Gastrocnemius medialis (tissue), 4 donors: ENCODE measurements around the gene AFF3. TPM values are rescaled to one million over a fixed set of nuclear protein-coding genes. Genes with fewer than 3 reads are reported as not detected.

Experiments
- ATAC-seq, 2 donors: fragments of 150-250 bp; one replicate each; pipeline ENCODE4 v1.9.1; 2016
- DNase-seq, 2 donors: peaks; one replicate each; pipeline ENCODE4 v3.0.0-alpha.2; 2019
- H3K27ac ChIP-seq, 4 donors: fragments of 200-600 bp; sonication (generic); 1 replicate in 1 of 4; 2 replicates in 3 of 4; pipeline ENCODE4 v1.5.1; 2016 to 2018; ENCODE audit warnings: mild to moderate bottlenecking in 2 of 4, moderate library complexity in 1 of 4
- H3K27me3 ChIP-seq, 3 donors: fragments of 200-600 bp; sonication (generic) in 2 of 3; 1 replicate in 1 of 3; 2 replicates in 2 of 3; pipeline versions ENCODE4 v1.5.1 to v1.6.0; 2016 to 2019; ENCODE audit warnings: mild to moderate bottlenecking in 1 of 3, moderate library complexity in 1 of 3
- H3K36me3 ChIP-seq, 2 donors: fragments of 200-600 bp; sonication (generic) in 1 of 2; one replicate each; pipeline ENCODE4 v1.5.1; 2017 to 2018
- H3K4me1 ChIP-seq, 2 donors: fragments of 200-600 bp; sonication (generic) in 1 of 2; one replicate each; pipeline ENCODE4 v1.5.1; 2016 to 2017; ENCODE audit warnings: mild to moderate bottlenecking in 2 of 2
- H3K4me3 ChIP-seq, 4 donors: fragments of 200-600 bp; sonication (generic) in 3 of 4; 1 replicate in 1 of 4; 2 replicates in 3 of 4; pipeline ENCODE4 v1.5.1; 2016 to 2019; ENCODE audit warnings: mild to moderate bottlenecking in 2 of 4
- H3K9me3 ChIP-seq, 3 donors: fragments of 200-600 bp; sonication (generic) in 2 of 3; 1 replicate in 1 of 3; 2 replicates in 2 of 3; pipeline ENCODE4 v1.5.1; 2016 to 2019
- POLR2A ChIP-seq, 2 donors: fragments of 450-650 bp; IDR thresholded peaks; one replicate each; pipeline ENCODE4 v1.6.1; 2017; ENCODE audit warnings: antibody characterized with exemption in 2 of 2, mild to moderate bottlenecking in 2 of 2, moderate library complexity in 2 of 2
- in situ Hi-C, 4 donors: fragments of 200-750 bp; cut with MboI; loops; one replicate each; pipeline versions ENCODE4 v1.15.0 to v1.8.0; 2017; ENCODE audit warnings: low sequenced_read_pairs in 4 of 4
- intact Hi-C: fragments of 100-400 bp; cut with DNase I; formaldehyde crosslinking; loops from one replicate; pipeline ENCODE4 v1.15.1; 2023; ENCODE audit warnings: low total_unique reads
- total RNA-seq, 4 donors: library from RNA; depleted of rRNA; stranded (reverse); fragments of >200 nt; gene quantifications; one replicate each; pipeline versions ENCODE4 v1.1.0 to v1.2.3, GENCODE V29; 2016
- TF ChIP-seq, protein P1 (sequence below), 5 experiments: fragments of 450-650 bp in 3 of 5; fragments of 200-600 bp in 2 of 5; sonication (generic) in 2 of 5; IDR thresholded peaks in 4 of 5; conservative IDR thresholded peaks in 1 of 5; 1 replicate in 4 of 5; 2 replicates in 1 of 5; pipeline ENCODE4 v1.5.1; 2016 to 2019; ENCODE audit warnings: antibody characterized with exemption in 5 of 5, mild to moderate bottlenecking in 3 of 5, moderate library complexity in 3 of 5

Gene AFF3
- total RNA-seq, 4 donors from 2014 or later: 0.22 to 0.55 (median 0.47) TPM

DNA sequence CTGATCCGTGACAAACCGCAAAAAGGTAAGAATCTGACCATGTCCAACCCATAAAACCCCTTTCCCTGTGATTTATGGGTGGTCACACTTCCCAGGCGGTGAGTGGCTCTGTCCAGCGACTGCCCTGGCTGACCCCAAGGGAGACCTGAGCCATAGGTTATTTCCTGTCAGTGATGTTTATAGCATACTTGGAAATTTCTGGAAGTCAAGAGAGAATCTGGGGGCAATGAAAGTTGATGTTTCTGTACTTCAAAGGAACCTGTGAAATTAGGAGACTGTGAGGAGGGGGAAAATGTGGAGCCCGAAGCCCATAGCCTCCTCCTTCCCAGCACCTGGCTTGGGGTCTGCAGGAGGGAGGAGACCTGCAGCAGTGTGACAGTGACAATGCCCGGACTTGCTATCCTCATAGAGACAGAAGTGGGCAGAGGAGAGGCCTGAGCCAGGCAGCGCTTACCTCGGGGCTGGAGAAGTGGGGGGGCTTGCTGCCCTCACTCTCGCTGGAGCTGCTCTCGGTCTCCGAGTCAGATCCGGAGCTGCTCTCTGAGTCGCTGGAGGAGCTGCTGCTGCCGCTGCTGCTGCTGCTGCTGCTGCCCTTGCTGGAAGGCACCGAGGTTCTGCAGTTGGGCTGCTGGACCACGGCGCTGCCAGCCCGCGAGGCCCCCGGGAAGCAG lies 541.3 kb downstream of the AFF3 start:
- intact Hi-C loops (no loop called here), in situ Hi-C loops (no loop called here)
- no peak for ATAC-seq
- no peak overlapping the region for H3K4me3 ChIP-seq
- H3K4me1 ChIP-seq: no peaks in the 10 kb centered on the region
- no peaks in the 10 kb centered on the region for H3K36me3 ChIP-seq
- no peak overlapping the region for H3K27ac ChIP-seq
- DNase-seq: no peak
- peaks cover 0 to 22% (median 13%) of the 10 kb centered on the region in 3 donors for H3K27me3 ChIP-seq
- no peaks in the 10 kb centered on the region for H3K9me3 ChIP-seq
- TF ChIP-seq, protein P1, sequence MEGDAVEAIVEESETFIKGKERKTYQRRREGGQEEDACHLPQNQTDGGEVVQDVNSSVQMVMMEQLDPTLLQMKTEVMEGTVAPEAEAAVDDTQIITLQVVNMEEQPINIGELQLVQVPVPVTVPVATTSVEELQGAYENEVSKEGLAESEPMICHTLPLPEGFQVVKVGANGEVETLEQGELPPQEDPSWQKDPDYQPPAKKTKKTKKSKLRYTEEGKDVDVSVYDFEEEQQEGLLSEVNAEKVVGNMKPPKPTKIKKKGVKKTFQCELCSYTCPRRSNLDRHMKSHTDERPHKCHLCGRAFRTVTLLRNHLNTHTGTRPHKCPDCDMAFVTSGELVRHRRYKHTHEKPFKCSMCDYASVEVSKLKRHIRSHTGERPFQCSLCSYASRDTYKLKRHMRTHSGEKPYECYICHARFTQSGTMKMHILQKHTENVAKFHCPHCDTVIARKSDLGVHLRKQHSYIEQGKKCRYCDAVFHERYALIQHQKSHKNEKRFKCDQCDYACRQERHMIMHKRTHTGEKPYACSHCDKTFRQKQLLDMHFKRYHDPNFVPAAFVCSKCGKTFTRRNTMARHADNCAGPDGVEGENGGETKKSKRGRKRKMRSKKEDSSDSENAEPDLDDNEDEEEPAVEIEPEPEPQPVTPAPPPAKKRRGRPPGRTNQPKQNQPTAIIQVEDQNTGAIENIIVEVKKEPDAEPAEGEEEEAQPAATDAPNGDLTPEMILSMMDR (IDR thresholded peaks at IDR 0.05 in 4 of 5, conservative IDR thresholded peaks at IDR 0.05 in 1 of 5): no peak

DNA sequence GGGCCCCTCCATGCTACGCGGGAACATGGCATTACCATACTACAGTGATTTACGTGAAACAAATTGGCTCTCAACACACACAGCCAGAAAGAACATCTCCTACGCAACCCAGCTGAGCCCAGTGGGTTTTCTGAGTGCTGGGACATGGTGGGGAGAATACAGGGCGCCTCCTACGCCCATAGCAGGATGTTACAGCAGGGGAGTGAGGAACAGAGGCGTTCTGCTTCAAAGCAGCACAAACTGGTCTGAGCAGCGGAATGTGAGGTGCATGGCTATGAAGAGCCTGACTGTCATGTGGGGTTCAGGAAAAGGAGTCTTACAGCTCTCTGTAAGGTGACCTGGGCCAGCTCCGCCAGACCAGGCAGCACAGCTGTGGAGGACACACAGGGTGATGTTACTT lies 543.9 kb downstream of the AFF3 start:
- Histone ChIP-seq H3K27me3 (peaks cover 0 to 22% (median 13%) of the 10 kb centered on the region in 3 donors), H3K36me3 (no peaks in the 10 kb centered on the region), H3K9me3 (no peaks in the 10 kb centered on the region), H3K4me3 (no peak overlapping the region), H3K4me1 (no peaks in the 10 kb centered on the region), H3K27ac (no peak overlapping the region)
- intact Hi-C loops: no loop called here
- in situ Hi-C loops: no loop called here
- no peak for ATAC-seq
- no peak for DNase-seq
- TF ChIP-seq, protein P1 (IDR thresholded peaks at IDR 0.05 in 4 of 5, conservative IDR thresholded peaks at IDR 0.05 in 1 of 5): no peak
- no peak for TF ChIP-seq POLR2A (IDR thresholded peaks at IDR 0.05)

DNA sequence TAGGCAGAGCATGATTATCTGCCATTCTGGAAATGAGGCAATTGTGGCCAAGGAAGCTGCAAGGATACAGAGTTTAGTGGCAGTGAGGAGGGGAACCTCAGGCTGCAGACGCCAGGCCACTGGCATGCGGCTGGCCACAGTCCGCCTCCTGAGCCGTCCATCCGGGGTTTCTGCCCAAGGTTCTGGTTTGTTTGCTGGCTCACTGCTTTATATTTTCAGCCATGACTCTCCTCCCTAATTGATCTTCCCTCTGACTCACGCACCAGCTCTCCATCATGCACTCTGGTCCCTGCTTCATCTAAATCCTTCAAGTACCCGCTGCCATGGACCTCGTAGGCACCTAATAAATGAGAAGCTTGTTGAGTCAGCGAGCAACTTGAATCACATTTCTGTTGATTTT lies 544.8 kb downstream of the AFF3 start:
- in situ Hi-C loops: no loop called here
- no peak for DNase-seq
- Histone ChIP-seq H3K4me1 (no peaks in the 10 kb centered on the region), H3K36me3 (no peaks in the 10 kb centered on the region), H3K4me3 (no peak overlapping the region), H3K27ac (no peak overlapping the region), H3K27me3 (peaks cover 0 to 21% (median 13%) of the 10 kb centered on the region in 3 donors), H3K9me3 (no peaks in the 10 kb centered on the region)
- no peak for TF ChIP-seq POLR2A (IDR thresholded peaks at IDR 0.05)
- TF ChIP-seq, protein P1 (IDR thresholded peaks at IDR 0.05 in 4 of 5, conservative IDR thresholded peaks at IDR 0.05 in 1 of 5): no peak
- no peak for ATAC-seq
- intact Hi-C loops: no loop called here

DNA sequence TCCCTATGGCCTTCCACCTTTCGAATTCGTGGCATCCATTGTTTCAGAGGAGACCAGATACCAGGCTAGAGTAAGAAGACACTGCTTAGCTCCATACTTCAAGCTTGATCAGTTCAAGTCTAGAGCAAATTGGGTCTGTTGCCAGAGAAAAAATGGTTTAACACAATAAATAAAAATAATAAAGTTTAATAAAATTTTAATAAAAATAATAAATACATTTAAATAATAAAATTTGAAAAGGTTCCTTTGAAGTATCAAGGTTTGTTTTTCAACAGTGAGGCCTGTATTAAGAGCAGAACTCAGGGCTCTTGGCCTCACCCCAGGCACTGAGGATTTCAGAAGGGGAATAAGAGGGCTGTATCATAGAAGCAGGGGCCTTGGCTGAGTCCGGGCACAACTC lies 547.0 kb downstream of the AFF3 start:
- no peak overlapping the region for H3K4me3 ChIP-seq
- H3K27ac ChIP-seq: no peak overlapping the region
- H3K36me3 ChIP-seq: no peaks in the 10 kb centered on the region
- H3K4me1 ChIP-seq: no peaks in the 10 kb centered on the region
- DNase-seq (no peak), ATAC-seq (no peak)
- H3K27me3 ChIP-seq: peaks cover 0 to 3% (median 0%) of the 10 kb centered on the region in 3 donors
- TF ChIP-seq, protein P1 (IDR thresholded peaks at IDR 0.05 in 4 of 5, conservative IDR thresholded peaks at IDR 0.05 in 1 of 5): no peak
- TF ChIP-seq POLR2A (IDR thresholded peaks at IDR 0.05): no peak
- intact Hi-C loops: no loop called here
- H3K9me3 ChIP-seq: no peaks in the 10 kb centered on the region
- in situ Hi-C loops: no loop called here
